ENCODE results near the gene KRTAP3-1. TPM values are rescaled to one million over a fixed set of nuclear protein-coding genes. Genes with fewer than 3 reads are reported as not detected.
A peak's percentile ranks its signal among the peaks of the same experiment; 100 is the strongest.

The KRTAP3-1 gene
- total RNA-seq, 1 experiment from 2014 or later, result not detected

- CTCF ChIA-PET, result no interaction called here
- no peaks in the 10 kb centered on the region for H3K27me3 ChIP-seq (ENCODE audit: insufficient read depth, low read length)
- no peak for TF ChIP-seq REST (IDR thresholded peaks at IDR 0.05; ENCODE audit: low read depth)
- no peak for TF ChIP-seq YY1 (IDR thresholded peaks at IDR 0.05; ENCODE audit: extremely low read depth, insufficient replicate concordance, low read depth, low read length)
- TF ChIP-seq CBX3 (IDR thresholded peaks at IDR 0.05; ENCODE audit: low read depth), result no peak
- no peak for TF ChIP-seq ZBTB33 (IDR thresholded peaks at IDR 0.05; ENCODE audit: extremely low read depth, insufficient replicate concordance, low read length)
- TF ChIP-seq JUND (IDR thresholded peaks at IDR 0.05), result no peak
- no peak for TF ChIP-seq EZH2phosphoT487 (IDR thresholded peaks at IDR 0.05; ENCODE audit: borderline replicate concordance)
- TF ChIP-seq ZFX (IDR thresholded peaks at IDR 0.05), result no peak
- TF ChIP-seq ZNF274 (IDR thresholded peaks at IDR 0.05; ENCODE audit: low read depth, low read length), result no peak
- no peak for TF ChIP-seq POLR2AphosphoS5 (IDR thresholded peaks at IDR 0.05; ENCODE audit: low read depth, low read length)
- no peak for TF ChIP-seq SP1 (IDR thresholded peaks at IDR 0.05; ENCODE audit: low read depth)
- no peak for TF ChIP-seq EZH2 (IDR thresholded peaks at IDR 0.05)
- no peak for TF ChIP-seq POLR2A (IDR thresholded peaks at IDR 0.05; ENCODE audit: borderline replicate concordance, extremely low read depth, insufficient read depth, insufficient read length)
- TF ChIP-seq FOSL1 (IDR thresholded peaks at IDR 0.05; ENCODE audit: low read depth), result no peak
- TF ChIP-seq SRF (IDR thresholded peaks at IDR 0.05; ENCODE audit: low read depth), result no peak
- no peak for TF ChIP-seq SIN3A (IDR thresholded peaks at IDR 0.05; ENCODE audit: low read depth)
- no peak for TF ChIP-seq ATF3 (IDR thresholded peaks at IDR 0.05)
- TF ChIP-seq CEBPB (IDR thresholded peaks at IDR 0.05; ENCODE audit: low read depth), result no peak
- ATAC-seq (no peak), DNase-seq (ENCODE audit: low read depth, low spot score) (no peak)
- no peak within 1 kb of the TSS for H3K4me2 ChIP-seq (ENCODE audit: low read length)
- H3K4me1 ChIP-seq (ENCODE audit: control insufficient read depth in 1 of 2, insufficient read depth in 2 of 2, low read length in 2 of 2), result no peaks in the 10 kb centered on the region
- intact Hi-C loops (cut with micrococcal nuclease), result no loop called here
- peak within 1 kb of the TSS; percentile 17 for H2AFZ ChIP-seq (ENCODE audit: low read depth, low read length, poor library complexity, severe bottlenecking)
- no peaks in the 10 kb centered on the region for H4K20me1 ChIP-seq (ENCODE audit: insufficient read depth)
- H3K36me3 ChIP-seq (ENCODE audit: control insufficient read depth in 1 of 2, insufficient read depth in 2 of 2, low read length in 2 of 2), result no peaks in the 10 kb centered on the region; a peak in 1 of 4 replicates
- H3K9me3 ChIP-seq (ENCODE audit: control insufficient read depth in 1 of 2, insufficient read depth in 1 of 2, low read depth in 1 of 2, low read length in 2 of 2), result peaks cover 0 to 9% of the 10 kb centered on the region in 2 experiments; a peak in 1 of 4 replicates
- no TSS peak for BruUV-seq (replicated peaks)
- no peaks in the 10 kb centered on the region for H3K9me2 ChIP-seq (ENCODE audit: insufficient read depth)
- no peak within 1 kb of the TSS for H3K27ac ChIP-seq (ENCODE audit: low read depth, low read length)
- RAD21 ChIA-PET (ENCODE audit: low non-redundant PET in 1 of 2, low total read pairs in 2 of 2, uncharacterized antibody in 2 of 2, unreplicated experiment in 2 of 2), result no interaction called here
- no peaks in the 10 kb centered on the region for H3K79me2 ChIP-seq (ENCODE audit: insufficient read depth, low read length)
- no peak within 1 kb of the TSS for H3K4me3 ChIP-seq (replicated peaks in 1 of 2; ENCODE audit: low read depth in 1 of 2, low read length in 2 of 2)
- POLR2A ChIA-PET, result no interaction called here
- no peak within 1 kb of the TSS for H3K9ac ChIP-seq (ENCODE audit: low read length)
Measured at GRCh38 chr17:41026715-41027471, 18.0 kb upstream of the KRTAP3-1 start, which contains the start of gene KRTAP1-5. KRTAP1-5 (minus strand) TSS chr17:41027208; CDS start chr17:41027155, 53 bp downstream.
